HG02970 (cell line): ENCODE measurements around the gene EFNB3.

Experiments used
- ATAC-seq: cut with Tn5 transposase; IDR thresholded peaks from one replicate; pipeline ENCODE4 v1.9.1; 2021; ENCODE audit warnings: mild to moderate bottlenecking, moderate library complexity, moderate number of reproducible peaks; ENCODE audit not compliant: unreplicated experiment, low FRiP score

EFNB3 gene

GRCh38 chr17:7756968-7757367 is 52.0 kb downstream of the EFNB3 start:
- no peak for ATAC-seq
